ENCODE measurements around the gene BOC.

Gene BOC

DNA sequence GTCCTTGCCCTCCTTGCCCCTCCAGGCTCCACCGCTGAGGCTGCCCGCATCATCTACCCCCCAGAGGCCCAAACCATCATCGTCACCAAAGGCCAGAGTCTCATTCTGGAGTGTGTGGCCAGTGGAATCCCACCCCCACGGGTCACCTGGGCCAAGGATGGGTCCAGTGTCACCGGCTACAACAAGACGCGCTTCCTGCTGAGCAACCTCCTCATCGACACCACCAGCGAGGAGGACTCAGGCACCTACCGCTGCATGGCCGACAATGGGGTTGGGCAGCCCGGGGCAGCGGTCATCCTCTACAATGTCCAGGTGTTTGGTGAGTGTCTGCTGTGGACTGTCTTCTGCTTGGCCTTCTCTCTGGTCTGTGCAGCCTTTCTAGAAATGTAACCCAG is 61.0 kb downstream of the BOC start:
- TF ChIP-seq, protein P1, sequence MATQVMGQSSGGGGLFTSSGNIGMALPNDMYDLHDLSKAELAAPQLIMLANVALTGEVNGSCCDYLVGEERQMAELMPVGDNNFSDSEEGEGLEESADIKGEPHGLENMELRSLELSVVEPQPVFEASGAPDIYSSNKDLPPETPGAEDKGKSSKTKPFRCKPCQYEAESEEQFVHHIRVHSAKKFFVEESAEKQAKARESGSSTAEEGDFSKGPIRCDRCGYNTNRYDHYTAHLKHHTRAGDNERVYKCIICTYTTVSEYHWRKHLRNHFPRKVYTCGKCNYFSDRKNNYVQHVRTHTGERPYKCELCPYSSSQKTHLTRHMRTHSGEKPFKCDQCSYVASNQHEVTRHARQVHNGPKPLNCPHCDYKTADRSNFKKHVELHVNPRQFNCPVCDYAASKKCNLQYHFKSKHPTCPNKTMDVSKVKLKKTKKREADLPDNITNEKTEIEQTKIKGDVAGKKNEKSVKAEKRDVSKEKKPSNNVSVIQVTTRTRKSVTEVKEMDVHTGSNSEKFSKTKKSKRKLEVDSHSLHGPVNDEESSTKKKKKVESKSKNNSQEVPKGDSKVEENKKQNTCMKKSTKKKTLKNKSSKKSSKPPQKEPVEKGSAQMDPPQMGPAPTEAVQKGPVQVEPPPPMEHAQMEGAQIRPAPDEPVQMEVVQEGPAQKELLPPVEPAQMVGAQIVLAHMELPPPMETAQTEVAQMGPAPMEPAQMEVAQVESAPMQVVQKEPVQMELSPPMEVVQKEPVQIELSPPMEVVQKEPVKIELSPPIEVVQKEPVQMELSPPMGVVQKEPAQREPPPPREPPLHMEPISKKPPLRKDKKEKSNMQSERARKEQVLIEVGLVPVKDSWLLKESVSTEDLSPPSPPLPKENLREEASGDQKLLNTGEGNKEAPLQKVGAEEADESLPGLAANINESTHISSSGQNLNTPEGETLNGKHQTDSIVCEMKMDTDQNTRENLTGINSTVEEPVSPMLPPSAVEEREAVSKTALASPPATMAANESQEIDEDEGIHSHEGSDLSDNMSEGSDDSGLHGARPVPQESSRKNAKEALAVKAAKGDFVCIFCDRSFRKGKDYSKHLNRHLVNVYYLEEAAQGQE (IDR thresholded peaks at IDR 0.05; ENCODE audit: low read depth) = no peak
- TF ChIP-seq CREB1 (IDR thresholded peaks at IDR 0.05; ENCODE audit: low read depth) (no peak), ZBTB7A (IDR thresholded peaks at IDR 0.05; ENCODE audit: low read depth) (no peak), RAD21 (IDR thresholded peaks at IDR 0.05; ENCODE audit: low read depth) (no peak), CEBPB (IDR thresholded peaks at IDR 0.05) (no peak), TEAD4 (IDR thresholded peaks at IDR 0.05) (no peak), TAF1 (IDR thresholded peaks at IDR 0.05; ENCODE audit: low read depth) (no peak)
- TF ChIP-seq, protein P2, sequence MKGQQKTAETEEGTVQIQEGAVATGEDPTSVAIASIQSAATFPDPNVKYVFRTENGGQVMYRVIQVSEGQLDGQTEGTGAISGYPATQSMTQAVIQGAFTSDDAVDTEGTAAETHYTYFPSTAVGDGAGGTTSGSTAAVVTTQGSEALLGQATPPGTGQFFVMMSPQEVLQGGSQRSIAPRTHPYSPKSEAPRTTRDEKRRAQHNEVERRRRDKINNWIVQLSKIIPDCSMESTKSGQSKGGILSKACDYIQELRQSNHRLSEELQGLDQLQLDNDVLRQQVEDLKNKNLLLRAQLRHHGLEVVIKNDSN (IDR thresholded peaks at IDR 0.05) = no peak

DNA sequence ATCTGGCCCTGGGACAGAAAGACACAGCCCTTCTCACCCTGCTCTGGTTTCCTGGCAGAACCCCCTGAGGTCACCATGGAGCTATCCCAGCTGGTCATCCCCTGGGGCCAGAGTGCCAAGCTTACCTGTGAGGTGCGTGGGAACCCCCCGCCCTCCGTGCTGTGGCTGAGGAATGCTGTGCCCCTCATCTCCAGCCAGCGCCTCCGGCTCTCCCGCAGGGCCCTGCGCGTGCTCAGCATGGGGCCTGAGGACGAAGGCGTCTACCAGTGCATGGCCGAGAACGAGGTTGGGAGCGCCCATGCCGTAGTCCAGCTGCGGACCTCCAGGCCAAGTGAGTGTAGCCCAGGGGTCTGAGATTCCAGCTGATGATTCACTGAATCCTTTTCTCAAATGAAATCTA is 61.7 kb downstream of the BOC start:
- no peak for TF ChIP-seq NFIC (IDR thresholded peaks at IDR 0.05)
- TF ChIP-seq EP300 (IDR thresholded peaks at IDR 0.05; ENCODE audit: borderline replicate concordance) = no peak
- no peak for TF ChIP-seq RAD21 (IDR thresholded peaks at IDR 0.05; ENCODE audit: low read depth)
- TF ChIP-seq, protein P2 (IDR thresholded peaks at IDR 0.05) = no peak
- no peak for TF ChIP-seq TAF1 (IDR thresholded peaks at IDR 0.05; ENCODE audit: low read depth)
- TF ChIP-seq, protein P3, sequence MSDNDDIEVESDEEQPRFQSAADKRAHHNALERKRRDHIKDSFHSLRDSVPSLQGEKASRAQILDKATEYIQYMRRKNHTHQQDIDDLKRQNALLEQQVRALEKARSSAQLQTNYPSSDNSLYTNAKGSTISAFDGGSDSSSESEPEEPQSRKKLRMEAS (IDR thresholded peaks at IDR 0.05) = no peak
- no peak for TF ChIP-seq TCF12 (IDR thresholded peaks at IDR 0.05; ENCODE audit: low read depth)

DNA sequence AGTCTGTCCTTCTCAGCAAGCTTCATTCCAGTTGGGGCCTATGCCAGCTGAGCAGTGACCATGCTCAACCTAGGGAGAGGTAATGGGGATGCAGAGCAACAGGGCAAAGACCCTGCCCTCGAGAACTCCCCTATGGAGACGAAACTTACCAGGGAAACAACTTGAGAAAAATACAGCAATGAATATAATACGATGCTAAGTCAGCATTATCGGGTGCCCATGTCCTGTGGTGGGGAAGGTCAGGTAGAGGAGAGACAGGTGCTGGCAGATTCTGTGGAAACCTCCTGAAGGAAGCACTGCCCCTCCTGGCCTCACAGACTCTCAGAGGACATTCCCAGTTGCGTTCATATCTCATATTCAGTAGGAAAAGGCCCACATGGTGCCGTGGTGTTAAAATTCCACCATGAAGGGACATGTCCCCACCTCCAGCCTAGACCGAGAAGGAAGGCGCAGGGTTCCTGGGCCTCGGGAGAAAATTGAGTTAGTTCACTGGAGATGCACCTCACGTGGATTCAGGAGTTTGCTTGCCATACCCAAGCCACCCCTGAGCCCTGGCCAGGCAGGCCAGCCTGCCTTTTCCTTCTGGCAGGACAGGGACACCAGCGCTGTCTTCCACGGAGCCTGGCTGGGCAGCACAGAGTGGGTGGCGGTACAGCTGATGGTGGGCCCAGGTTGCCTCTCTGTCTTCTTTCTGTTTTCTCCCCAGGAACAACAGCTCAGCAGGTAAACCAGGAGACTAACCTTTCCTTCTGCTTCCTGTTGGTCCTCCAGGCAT is 62.4 kb downstream of the BOC start:
- TF ChIP-seq FOXM1 (IDR thresholded peaks at IDR 0.05; ENCODE audit: borderline replicate concordance, low read depth) (no peak), TEAD4 (IDR thresholded peaks at IDR 0.05) (no peak), TAF1 (IDR thresholded peaks at IDR 0.05; ENCODE audit: low read depth) (no peak), CREB1 (IDR thresholded peaks at IDR 0.05; ENCODE audit: low read depth) (no peak), TCF12 (IDR thresholded peaks at IDR 0.05; ENCODE audit: low read depth) (no peak), YY1 (IDR thresholded peaks at IDR 0.05; ENCODE audit: low read depth) (no peak), EP300 (IDR thresholded peaks at IDR 0.05; ENCODE audit: borderline replicate concordance) (no peak), EGR1 (IDR thresholded peaks at IDR 0.05) (no peak), NFIC (IDR thresholded peaks at IDR 0.05) (no peak), RAD21 (IDR thresholded peaks at IDR 0.05; ENCODE audit: low read depth) (no peak), CEBPB (IDR thresholded peaks at IDR 0.05) (no peak), ZBTB7A (IDR thresholded peaks at IDR 0.05; ENCODE audit: low read depth) (no peak)
- TF ChIP-seq, protein P2 (IDR thresholded peaks at IDR 0.05) = no peak
- TF ChIP-seq, protein P3 (IDR thresholded peaks at IDR 0.05) = no peak
- TF ChIP-seq, protein P1 (IDR thresholded peaks at IDR 0.05; ENCODE audit: low read depth) = no peak

DNA sequence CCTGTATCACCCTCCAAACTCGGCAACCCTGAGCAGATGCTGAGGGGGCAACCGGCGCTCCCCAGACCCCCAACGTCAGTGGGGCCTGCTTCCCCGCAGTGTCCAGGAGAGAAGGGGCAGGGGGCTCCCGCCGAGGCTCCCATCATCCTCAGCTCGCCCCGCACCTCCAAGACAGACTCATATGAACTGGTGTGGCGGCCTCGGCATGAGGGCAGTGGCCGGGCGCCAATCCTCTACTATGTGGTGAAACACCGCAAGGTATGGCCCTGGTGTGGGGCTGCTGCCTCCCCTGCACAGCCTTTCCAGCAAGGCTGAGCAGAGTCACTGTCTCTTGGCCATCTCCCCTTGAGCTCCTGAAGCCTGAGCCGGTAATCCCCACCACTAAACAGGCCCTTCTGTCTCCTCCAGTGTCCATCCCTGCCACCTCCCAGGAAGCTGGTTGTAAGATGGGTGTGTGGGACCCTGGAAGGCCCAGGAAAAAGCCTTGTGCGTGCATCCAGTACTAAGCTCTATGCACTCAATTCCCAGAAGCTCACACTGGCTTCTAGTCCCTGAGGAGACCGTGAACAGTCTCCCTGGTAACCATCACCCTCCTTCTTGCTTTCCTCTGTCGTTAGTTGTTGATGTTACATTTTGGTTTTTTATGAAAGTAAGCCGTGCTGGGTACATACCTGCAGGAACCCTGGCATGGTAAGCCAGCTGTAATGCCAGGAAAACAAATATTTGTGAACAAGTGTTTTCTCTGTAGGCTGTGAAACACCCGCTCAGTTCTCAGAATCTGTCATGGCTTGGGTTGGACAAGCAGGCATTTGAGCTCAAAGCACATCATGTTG is 63.3 kb downstream of the BOC start:
- TF ChIP-seq CREB1 (IDR thresholded peaks at IDR 0.05; ENCODE audit: low read depth) = no peak
- TF ChIP-seq RAD21 (IDR thresholded peaks at IDR 0.05; ENCODE audit: low read depth) = no peak
- TF ChIP-seq, protein P2 (IDR thresholded peaks at IDR 0.05) = no peak
- no peak for TF ChIP-seq FOXM1 (IDR thresholded peaks at IDR 0.05; ENCODE audit: borderline replicate concordance, low read depth)
- TF ChIP-seq EP300 (IDR thresholded peaks at IDR 0.05; ENCODE audit: borderline replicate concordance) = no peak
- TF ChIP-seq, protein P3 (IDR thresholded peaks at IDR 0.05) = no peak
- no peak for TF ChIP-seq CEBPB (IDR thresholded peaks at IDR 0.05)
- TF ChIP-seq YY1 (IDR thresholded peaks at IDR 0.05; ENCODE audit: low read depth) = no peak
- no peak for TF ChIP-seq TAF1 (IDR thresholded peaks at IDR 0.05; ENCODE audit: low read depth)
